Hepatocyte (in vitro differentiated cells): Measurements from ENCODE around the gene MRPL57.

Experiments used
- CTCF ChIP-seq: fragments of 200-600 bp; sonication (generic); IDR thresholded peaks from 2 replicates; pipeline ENCODE4 v1.5.1; 2016; ENCODE audit warnings: antibody characterized with exemption, mild to moderate bottlenecking; ENCODE audit not compliant: poor library complexity
- EZH2 ChIP-seq: fragments of 200-600 bp; sonication (generic); IDR thresholded peaks from 2 replicates; pipeline ENCODE4 v1.6.1; 2016; ENCODE audit warnings: antibody characterized with exemption, mild to moderate bottlenecking, borderline replicate concordance
- EZH2phosphoT487 ChIP-seq: fragments of 200-600 bp; sonication (generic); IDR thresholded peaks from one replicate; pipeline ENCODE4 v1.6.1; 2018; ENCODE audit warnings: antibody characterized with exemption, mild to moderate bottlenecking, low read depth, moderate library complexity; ENCODE audit not compliant: unreplicated experiment, severe bottlenecking

GRCh38 chr13:21227917-21228316 is 51.5 kb downstream of the MRPL57 start:
- TF ChIP-seq CTCF: no peak
- TF ChIP-seq EZH2: no peak
- TF ChIP-seq EZH2phosphoT487: no peak
